GM12874 (cell line): Measurements from ENCODE around the gene SPEG.
A peak's percentile ranks its signal among the peaks of the same experiment; 100 is the strongest.

ENCODE experiments used
- TF ChIP-seq, protein P1 (sequence below): IDR thresholded peaks from 2 replicates; pipeline ENCODE4 v1.5.1; 2011; ENCODE audit warnings: low read depth, mild to moderate bottlenecking, control low read depth, low read length, moderate library complexity; ENCODE audit not compliant: insufficient read depth

Gene SPEG

DNA sequence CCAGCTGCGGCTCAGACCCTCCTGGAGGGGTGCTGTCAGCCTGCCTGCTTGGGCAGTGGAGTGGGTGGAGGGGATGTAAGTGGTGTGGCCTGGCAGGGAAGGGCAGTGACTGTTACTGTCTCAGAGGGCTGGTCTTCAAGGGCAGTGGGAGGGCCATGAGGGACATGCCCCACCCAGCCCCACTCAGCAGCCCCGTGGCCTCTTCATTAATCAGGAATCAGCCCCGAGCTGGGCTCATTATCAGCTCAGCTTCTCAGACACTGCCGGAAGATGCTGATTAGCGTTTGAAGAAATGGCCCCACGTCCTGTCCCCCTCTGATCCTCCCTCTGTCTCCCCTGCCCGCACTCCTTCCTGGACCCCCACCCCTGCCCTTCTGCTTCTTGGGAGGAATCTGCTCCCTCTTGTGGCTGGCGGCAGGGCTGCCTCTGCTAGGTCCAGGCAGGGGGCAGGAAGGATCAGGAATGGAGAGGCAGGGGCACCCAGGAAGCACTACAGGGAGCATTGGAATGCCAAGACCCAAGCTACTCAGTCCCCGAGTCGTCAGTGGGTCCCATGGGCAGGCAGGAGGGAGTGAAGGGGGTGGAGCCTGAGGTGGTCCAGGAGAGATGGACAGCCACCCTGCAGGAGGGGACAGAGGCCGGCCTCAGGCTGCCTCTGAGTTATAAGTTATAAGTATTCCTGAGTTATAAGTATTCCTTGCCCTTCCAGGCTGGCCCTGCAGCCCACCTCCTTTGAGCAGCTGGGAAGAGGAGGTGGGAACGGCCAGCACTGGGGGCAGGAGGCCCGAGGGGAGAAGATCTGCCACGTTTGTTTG, 86.6 kb downstream of the SPEG start:
- TF ChIP-seq, protein P1, sequence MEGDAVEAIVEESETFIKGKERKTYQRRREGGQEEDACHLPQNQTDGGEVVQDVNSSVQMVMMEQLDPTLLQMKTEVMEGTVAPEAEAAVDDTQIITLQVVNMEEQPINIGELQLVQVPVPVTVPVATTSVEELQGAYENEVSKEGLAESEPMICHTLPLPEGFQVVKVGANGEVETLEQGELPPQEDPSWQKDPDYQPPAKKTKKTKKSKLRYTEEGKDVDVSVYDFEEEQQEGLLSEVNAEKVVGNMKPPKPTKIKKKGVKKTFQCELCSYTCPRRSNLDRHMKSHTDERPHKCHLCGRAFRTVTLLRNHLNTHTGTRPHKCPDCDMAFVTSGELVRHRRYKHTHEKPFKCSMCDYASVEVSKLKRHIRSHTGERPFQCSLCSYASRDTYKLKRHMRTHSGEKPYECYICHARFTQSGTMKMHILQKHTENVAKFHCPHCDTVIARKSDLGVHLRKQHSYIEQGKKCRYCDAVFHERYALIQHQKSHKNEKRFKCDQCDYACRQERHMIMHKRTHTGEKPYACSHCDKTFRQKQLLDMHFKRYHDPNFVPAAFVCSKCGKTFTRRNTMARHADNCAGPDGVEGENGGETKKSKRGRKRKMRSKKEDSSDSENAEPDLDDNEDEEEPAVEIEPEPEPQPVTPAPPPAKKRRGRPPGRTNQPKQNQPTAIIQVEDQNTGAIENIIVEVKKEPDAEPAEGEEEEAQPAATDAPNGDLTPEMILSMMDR: peak; percentile 22; the same call in 1 of the 2 replicates

DNA sequence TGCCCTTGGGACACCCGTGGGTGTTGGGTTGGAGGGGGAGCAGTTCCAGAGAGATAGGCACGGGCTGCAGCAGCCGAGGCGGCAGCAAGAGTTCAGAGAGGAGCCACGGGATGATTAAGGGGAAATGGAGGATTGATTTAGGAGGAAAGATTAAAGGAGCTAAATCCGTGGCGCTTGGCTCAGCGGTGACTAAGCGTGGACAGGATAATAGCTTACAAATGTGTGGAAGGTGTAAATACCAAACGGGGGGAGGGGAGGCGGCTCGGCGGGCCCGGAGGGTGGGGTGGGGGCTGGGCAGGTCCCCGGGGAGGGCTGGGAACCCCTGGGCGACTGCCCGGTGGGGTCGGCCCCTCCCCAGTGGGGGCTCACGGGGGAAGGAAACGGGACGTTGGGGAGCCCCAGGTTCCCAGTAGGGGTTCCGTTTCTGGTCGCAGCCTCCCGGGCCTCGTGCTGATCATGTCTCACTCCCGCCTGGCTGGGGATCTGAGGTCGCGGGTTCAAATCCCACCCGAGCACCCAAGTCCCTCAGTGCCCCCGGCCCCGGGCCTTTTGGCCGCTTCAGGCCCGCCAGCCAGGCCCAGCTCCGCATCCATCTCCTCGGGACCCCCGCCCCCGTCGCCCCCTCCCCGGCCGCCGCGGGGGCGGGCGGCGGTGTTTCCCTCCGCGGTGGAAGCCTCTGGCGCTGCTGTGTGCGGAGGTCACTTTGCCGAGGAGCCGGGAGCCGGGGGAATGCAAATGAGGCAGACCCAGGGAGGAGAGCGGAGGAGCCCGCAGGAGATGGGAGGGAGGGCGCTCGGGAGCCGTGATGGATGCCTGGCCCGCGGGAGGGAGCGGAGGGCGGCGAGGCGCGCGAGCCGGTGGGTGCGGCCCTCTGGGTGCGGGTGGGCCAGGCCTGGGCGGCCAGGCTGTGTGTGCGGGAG, 87.7 kb downstream of the SPEG start:
- TF ChIP-seq, protein P1: no peak

DNA sequence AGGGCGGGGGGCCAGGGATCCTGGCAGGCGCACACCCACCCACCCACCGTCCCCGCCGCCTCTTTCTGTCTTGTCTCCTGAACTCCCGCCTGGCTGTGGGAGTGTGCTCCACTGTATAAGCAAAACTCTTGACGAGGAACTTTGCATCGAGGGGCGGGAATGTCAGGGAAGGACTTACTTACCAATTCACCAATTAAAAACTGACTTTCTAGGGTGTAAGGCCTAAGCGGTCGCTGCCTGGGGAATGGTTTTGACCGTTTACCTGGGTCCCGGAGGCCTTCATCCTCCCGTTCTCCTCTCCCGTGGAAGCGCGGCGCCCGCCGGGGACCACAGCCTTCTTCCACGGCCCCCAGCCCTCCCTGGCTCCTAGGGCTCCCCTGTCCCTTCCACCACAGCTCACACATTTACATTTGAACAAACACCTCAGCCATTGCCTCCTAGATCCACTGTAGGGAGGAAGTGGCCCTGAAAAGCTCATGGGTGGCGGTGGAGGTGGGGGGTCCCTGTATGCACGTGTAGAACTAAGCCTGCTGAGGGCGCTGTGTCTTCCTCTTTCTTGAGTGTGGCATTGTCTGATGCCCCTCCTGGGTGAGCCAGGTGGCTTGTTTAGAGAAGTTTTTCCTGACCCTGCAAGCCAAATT, 88.5 kb downstream of the SPEG start:
- TF ChIP-seq, protein P1: 0 out of 2 replicates have a peak, but pooled peaks have one; percentile 7

DNA sequence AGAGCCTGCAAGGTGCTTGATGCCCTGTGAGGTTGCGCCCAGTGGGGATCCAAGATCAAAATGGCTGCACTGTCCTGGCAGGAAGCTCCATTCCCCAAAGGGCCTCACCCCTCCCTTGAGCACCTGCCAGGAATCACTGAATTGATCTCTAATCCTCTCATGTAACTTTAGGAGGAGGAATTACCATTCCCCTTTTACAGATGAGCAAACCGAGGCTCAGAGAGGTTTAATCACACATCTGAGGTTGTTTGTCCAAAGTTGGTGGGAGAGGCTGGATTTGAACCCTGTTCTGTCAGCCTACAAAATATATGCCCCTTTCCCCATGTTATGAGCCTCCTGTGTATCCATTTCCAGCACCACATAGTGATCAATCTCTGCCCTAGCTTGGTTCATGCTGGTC, 90.2 kb downstream of the SPEG start:
- TF ChIP-seq, protein P1: no peak

DNA sequence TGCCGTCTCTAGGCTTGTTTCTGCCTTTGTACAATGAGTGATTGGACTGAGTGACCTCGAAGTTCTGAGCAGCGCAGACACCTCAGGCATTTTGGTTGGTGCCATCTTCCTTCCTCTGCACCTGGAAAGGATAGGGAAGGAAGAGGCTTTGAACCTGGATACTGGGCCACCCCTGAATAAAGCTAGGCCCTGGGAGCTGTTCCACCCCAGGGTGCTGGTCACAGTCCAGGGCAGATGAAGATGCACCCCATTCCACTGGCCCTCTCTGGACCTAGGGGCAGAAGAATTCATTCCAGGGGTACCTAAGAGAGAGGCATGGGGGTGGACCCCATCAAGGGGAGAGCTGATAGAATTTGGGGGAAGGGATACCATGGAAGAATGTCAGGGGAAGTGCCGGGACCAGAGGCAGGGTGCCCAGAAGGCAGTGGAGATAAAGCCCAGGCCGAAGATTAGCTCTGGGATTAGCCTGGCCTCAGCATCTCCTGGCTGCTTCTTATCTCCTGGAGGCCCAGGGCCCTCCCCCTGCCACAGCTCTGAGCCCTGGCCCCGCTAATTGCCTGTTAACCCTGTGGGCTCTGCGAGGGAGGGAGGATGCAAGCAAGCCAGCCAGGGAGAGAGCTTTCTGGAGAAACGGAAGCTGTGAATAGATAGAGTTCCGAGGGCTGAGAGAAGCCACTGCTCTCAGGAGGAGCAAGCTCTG, 91.0 kb downstream of the SPEG start:
- TF ChIP-seq, protein P1: no peak

DNA sequence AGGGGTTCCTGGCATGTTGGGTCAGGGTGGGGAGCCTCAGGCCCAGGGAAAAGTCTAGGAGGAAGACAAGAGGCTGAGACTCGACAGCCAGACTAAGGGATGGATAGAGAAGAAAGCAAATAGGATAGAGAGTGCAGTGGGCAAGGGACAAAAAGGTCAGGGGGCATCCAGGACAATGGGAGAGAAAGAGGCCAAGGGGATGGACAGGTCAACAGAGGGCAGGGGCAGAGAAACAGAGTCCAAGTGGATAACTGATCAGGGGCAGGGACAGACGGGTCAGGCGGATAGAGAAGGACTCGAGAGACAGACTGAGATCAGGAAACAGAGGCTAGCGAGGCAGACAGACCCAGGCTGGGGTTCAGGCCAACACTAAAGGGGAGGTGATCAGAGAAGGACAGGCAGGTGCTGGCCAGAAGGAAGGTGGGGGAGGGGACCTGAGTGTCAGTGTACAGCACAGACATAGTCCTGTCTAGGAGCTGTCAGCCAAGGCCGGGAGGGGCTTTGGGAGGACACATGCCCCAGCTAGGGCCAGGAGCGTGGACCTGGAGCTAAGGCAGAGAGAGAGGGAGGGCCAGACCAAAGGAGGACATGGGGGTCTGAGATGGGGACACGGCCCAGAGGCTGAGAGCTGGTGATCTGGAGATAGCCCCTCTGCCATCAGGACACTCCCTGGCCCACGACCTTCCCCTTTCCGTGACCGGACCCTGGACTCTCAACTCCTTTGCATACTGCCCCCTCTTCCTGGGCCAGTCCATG, 91.9 kb downstream of the SPEG start:
- TF ChIP-seq, protein P1: no peak
